ENCODE data around the gene C1S.

C1S gene

DNA sequence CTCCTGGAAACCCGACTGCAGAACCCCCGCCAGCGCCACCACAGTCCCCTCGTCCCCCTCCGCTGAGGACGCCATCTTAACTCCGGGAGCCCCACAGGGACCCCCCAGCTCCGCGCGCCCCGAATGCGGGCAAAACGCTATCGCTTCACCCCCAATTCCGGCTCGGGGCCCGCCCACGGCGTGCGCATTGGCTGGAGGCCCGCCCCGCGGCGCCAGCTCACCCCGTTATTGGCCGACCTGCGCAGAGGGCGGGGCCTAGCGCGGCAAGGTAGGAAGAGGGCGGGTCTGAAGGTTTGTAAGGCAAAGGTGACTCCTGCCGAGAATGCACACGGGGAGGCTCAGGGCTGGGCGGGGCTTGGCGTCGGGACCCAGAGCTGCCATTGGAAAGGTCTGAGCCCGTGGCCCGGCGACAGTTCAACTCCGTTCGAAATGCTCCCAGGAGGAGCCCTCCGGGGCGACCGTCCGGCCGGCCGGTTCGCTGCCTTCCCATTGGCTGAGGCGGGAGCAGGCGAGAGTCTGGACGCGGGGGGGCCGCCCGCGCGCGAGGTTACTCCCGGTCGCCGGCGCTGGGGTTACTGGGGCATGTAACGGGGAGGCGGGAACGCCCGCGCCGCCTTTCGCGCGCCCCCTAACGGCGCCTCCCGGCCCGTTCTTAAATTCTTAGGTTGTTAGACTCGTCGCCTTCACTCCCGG is 42.0 kb upstream of the C1S start, which contains the start of gene LPCAT3:
TSS of gene LPCAT3 (minus strand) at position 127 of the 693 bp plus-strand sequence. CDS start at position 75, 52 bp downstream.
- TF ChIP-seq, protein P1, sequence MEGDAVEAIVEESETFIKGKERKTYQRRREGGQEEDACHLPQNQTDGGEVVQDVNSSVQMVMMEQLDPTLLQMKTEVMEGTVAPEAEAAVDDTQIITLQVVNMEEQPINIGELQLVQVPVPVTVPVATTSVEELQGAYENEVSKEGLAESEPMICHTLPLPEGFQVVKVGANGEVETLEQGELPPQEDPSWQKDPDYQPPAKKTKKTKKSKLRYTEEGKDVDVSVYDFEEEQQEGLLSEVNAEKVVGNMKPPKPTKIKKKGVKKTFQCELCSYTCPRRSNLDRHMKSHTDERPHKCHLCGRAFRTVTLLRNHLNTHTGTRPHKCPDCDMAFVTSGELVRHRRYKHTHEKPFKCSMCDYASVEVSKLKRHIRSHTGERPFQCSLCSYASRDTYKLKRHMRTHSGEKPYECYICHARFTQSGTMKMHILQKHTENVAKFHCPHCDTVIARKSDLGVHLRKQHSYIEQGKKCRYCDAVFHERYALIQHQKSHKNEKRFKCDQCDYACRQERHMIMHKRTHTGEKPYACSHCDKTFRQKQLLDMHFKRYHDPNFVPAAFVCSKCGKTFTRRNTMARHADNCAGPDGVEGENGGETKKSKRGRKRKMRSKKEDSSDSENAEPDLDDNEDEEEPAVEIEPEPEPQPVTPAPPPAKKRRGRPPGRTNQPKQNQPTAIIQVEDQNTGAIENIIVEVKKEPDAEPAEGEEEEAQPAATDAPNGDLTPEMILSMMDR (conservative IDR thresholded peaks at IDR 0.05; ENCODE audit: low read depth, low read length), result peak; percentile 80
- DNase-seq (ENCODE audit: low read depth), result peak; percentile 96
- H3K4me3 ChIP-seq (ENCODE audit: low read depth, low read length), result peak within 1 kb of the TSS; percentile 83

DNA sequence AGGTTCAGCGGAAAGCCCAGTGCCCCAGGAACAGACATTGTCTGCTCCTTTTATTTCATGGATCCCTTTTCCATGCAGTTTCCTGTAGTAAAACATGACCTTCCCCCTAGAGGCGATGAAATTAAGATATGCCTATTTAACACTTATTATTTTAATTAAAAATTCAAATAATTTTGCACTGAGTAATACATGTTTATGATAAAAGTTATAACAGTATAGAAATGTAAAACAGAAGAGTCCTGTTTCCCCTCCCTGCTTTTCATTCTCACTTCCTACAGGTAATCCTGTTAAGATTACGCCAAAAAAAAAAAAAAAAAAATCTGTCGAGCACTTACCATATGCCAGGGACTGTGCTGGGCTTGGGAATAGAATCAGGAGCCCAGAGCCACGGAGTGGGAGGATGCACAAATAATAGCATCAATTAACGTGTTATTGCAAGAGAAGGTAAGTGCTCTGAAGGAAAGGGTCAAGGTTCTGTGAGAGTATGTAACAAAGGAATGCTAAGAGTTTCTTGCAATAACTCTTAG is 41.4 kb upstream of the C1S start:
- TF ChIP-seq, protein P1 (conservative IDR thresholded peaks at IDR 0.05; ENCODE audit: low read depth, low read length), result no peak
- peak; percentile 28 for DNase-seq (ENCODE audit: low read depth)
- H3K4me3 ChIP-seq (ENCODE audit: low read depth, low read length), result peak overlapping the region; percentile 83

DNA sequence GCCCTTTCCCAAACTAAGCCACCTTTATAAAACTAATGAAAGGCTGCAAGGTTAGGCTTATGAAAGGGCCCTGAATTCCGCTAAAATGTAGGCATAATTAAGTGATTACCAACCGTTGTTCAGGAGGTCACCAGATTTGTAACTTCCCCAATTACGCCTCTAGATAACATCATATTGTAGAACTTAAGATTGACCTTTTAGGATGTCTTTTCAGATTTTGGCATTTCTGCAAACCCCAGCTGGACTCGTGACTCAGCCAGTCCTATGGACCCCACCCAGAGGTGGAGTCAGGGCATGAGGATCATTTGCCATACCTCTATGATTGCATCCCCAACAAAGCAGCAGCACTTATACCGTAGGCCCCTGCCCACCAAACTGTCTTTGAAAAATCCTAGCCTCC is 38.6 kb upstream of the C1S start:
- no peak for DNase-seq (ENCODE audit: low read depth)
- H3K4me3 ChIP-seq (ENCODE audit: low read depth, low read length), result no peak overlapping the region
- TF ChIP-seq, protein P1 (conservative IDR thresholded peaks at IDR 0.05; ENCODE audit: low read depth, low read length), result no peak

DNA sequence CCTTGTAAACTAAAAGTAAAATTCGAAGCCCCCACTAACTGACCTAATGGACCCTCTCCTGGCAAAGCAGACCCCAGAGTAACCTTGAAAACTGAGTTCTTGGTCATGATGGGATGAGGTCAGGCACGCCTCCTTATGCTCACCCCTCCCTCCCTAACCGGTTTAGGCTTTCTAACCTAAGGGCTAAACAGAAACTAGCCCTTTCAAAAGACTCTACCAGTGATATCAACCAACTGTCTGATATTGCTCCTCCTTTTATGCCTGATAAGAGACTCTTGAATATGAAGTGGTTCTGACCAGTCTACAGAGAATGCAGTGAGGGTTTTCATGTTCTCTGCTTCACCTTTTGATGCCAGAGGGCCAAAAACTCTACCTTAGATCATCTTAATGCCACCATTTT is 37.4 kb upstream of the C1S start:
- H3K4me3 ChIP-seq (ENCODE audit: low read depth, low read length), result no peak overlapping the region
- DNase-seq (ENCODE audit: low read depth), result no peak
- TF ChIP-seq, protein P1 (conservative IDR thresholded peaks at IDR 0.05; ENCODE audit: low read depth, low read length), result no peak

DNA sequence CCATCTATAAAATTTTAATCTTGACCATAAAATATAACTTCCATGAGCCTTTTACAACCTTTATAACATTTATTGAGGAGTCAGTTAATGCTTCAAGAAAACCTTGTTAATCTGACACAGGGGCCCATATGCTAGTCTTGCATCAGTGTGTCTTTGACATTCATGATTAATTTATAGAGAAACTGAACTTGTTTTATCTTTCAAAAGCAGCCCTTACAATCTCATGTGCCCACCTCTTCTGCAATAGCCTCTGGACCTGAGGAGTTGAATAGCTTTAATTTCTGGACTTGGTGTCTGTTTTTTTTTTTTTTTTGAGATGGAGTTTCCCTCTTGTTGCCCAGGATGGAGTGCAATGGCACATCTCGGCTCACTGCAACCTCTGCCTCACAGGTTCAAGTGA is 33.7 kb upstream of the C1S start:
- TF ChIP-seq, protein P1 (conservative IDR thresholded peaks at IDR 0.05; ENCODE audit: low read depth, low read length), result no peak
- no peak overlapping the region for H3K4me3 ChIP-seq (ENCODE audit: low read depth, low read length)

DNA sequence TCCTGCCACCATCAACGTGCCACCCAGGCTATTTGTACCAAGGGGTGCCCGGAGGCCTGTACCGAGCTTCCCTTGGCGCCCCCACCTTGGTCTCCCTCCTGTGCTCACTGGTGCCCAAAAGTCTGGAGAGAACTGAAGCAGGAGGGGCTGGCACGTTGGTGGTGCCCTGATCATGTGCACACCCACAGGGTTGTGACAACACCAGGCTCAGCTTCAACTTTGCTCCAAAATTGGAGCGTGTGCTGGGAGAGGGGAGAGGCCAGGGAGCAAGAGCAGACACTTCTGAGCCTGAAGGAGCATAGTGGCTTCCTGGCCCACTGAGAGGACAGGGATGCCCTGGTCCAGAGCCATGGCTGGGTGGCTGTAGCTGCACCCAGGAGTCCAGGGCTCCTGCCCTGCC is 29.2 kb upstream of the C1S start:
- TF ChIP-seq, protein P1 (conservative IDR thresholded peaks at IDR 0.05; ENCODE audit: low read depth, low read length), result no peak
- H3K4me3 ChIP-seq (ENCODE audit: low read depth, low read length), result no peak overlapping the region
- no peak for DNase-seq (ENCODE audit: low read depth)

More for the DNA sequence above, 33.7 kb upstream of the C1S start:
- no peak for DNase-seq (ENCODE audit: low read depth)

DNA sequence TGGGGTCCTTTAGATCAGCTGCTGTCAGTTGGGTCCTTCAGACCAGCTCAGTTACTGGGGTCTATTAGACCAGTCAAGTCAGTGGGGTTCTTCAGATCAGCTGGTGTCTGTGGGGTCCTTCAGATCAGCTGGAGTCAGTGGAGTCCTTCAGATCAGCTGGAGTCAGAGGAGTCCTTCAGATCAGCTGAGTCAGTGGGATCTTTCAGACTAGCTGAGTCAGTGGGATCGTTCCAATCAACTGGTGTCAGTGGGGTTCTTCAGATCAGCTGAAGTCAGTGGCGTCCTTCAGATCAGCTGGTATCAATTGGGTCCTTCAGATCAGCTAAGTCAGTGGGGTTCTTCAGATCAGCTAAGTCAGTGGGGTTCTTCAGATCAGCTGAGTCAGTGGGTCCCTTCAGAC is 27.5 kb upstream of the C1S start:
- TF ChIP-seq, protein P1 (conservative IDR thresholded peaks at IDR 0.05; ENCODE audit: low read depth, low read length), result no peak
- no peak overlapping the region for H3K4me3 ChIP-seq (ENCODE audit: low read depth, low read length)
- DNase-seq (ENCODE audit: low read depth), result no peak
